Left renal pelvis (tissue), 4 donors: ENCODE measurements around the gene HDAC10. TPM values are rescaled to one million over a fixed set of nuclear protein-coding genes. Genes with fewer than 3 reads are reported as not detected.

Source experiments
- DNase-seq, 4 donors: peaks; one replicate each; pipeline ENCODE4 v3.0.0-alpha.2; 2013; ENCODE audit warnings: low read depth in 4 of 4, low spot score in 3 of 4
- polyA plus RNA-seq, 4 donors: library from polyadenylated mRNA; unstranded; fragments of 120-200 nt; gene quantifications; one replicate each; pipeline ENCODE4 v1.2.1, GENCODE V29; 2013; ENCODE audit not compliant: insufficient read length in 4 of 4

HDAC10 gene
- polyA plus RNA-seq, 4 donors, result 15.9 to 37.2 (median 20.3) TPM

GRCh38 chr22:50244420-50245213 lies 6.4 kb downstream of the HDAC10 start, which contains the start of gene TUBGCP6:
TSS of gene TUBGCP6 (minus strand) at chr22:50245023. CDS start at chr22:50244459, 564 bp downstream.
- peak; percentile 79 to 89 (median 84) for DNase-seq

- no peak for DNase-seq
Measured at GRCh38 chr22:50243685-50244419, 7.2 kb downstream of the HDAC10 start.

- DNase-seq, result no peak
Measured at GRCh38 chr22:50242406-50242949, 8.6 kb downstream of the HDAC10 start.

DNA sequence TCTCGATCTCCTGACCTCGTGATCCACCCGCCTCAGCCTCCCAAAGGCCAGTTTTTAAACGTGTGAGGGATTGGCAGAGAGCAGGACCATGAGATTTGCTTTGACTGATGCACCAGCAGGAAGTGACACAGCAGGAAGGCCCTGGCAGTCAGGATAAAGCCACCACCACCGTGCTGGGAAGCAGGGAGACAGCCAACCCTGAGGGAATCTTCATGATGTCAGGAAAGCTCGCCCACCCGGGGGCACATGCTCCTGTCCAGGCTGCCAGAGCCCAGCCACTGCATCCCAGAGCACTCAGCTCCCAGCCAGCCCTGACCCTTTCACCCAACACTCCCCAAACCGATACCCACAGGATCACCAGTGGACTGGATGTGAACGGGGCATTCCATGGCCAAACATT lies 12.3 kb downstream of the HDAC10 start:
- no peak for DNase-seq

DNA sequence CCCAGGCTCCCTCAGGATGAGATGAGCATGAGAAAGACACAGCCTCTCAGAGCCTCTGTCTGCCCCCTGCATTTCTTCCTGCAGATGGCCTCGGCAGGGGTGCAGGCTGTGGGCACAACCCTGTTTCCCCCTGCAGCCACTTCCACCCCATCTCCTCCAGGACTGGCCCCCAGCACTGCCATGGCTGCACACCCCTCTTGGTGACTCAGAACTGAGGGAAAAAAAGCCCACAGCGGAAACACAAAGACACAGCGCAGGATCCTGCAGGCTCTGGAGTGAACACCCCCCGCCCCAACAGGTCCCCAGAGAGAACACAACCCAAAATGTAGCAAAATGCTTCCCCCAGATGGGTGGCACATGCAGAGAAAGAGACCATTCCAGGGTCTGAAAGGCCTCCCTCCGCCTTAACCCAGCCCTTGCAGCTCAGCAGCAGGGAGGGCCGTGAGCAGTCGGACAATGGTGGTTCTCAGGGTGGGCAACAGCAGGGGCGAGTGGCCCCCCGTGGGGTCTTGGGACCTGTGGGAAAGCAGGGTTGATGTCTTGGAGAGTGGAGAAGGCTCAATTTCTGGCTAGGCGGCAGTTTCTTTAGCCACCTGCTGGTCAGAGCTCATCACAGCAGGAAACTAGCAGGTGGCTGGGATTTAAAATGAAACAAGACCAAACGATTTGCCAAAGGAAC lies 14.2 kb downstream of the HDAC10 start:
- DNase-seq, result no peak

DNA sequence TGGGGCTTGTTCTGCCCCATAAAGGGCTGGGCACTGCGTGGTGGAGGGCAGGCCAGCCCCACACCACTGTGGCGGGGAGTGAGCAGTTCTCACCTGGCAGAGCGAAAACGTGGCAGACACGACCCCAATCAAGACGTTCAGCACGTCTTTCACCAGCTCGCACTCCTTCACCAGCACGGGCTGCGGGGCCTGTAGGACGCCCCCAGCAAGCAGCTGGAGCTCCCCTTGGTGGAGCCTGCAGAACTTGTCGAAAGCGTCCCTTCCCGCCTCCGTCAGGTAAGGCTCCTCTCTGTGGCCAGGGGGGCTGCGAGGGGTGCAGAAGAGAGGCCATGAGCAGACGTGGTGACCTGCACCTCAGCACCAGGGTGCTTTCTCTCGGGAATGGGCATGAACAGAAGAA lies 17.8 kb downstream of the HDAC10 start:
- no peak for DNase-seq

DNA sequence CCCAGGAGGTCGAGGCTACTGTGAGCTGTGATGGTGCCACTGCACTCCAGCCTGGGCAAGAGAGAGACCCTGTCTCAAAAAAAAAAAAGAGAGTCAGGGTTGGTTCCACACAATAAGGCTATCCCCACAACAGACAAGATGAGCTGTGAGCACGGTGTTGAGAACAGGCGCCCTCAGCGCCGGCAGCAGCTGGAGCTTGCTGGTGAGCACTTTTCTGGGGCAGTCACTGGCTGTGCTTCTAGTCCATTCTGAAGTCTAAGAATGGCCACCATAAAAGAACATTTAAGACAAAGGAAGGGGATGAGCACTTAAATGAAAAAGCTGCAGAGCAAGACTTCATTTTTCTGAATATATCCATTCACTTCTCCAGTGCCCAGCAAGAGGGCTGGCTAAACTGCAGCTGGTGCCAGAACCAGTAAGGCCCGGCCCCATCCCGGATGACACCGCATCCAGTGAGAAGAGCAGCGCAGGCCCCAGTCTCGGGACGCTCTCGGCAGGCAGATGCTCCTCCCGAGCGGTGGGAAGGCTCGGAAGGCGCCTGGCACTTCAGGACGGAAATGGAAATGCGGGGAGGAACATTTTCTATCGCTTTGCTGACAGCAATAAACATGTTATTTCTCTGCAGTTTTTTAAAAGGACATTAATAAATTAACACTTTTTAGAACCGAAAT lies 18.4 kb downstream of the HDAC10 start:
- no peak for DNase-seq

- DNase-seq, result no peak
Measured at GRCh38 chr22:50229370-50229769, 21.7 kb downstream of the HDAC10 start.

- DNase-seq, result no peak
Measured at GRCh38 chr22:50228366-50228765, 22.7 kb downstream of the HDAC10 start.

- DNase-seq, result no peak
Measured at GRCh38 chr22:50227579-50228215, 23.4 kb downstream of the HDAC10 start.

GRCh38 chr22:50226875-50227165 lies 24.2 kb downstream of the HDAC10 start:
- no peak for DNase-seq

GRCh38 chr22:50226063-50226874 lies 24.8 kb downstream of the HDAC10 start:
- DNase-seq, result no peak

DNA sequence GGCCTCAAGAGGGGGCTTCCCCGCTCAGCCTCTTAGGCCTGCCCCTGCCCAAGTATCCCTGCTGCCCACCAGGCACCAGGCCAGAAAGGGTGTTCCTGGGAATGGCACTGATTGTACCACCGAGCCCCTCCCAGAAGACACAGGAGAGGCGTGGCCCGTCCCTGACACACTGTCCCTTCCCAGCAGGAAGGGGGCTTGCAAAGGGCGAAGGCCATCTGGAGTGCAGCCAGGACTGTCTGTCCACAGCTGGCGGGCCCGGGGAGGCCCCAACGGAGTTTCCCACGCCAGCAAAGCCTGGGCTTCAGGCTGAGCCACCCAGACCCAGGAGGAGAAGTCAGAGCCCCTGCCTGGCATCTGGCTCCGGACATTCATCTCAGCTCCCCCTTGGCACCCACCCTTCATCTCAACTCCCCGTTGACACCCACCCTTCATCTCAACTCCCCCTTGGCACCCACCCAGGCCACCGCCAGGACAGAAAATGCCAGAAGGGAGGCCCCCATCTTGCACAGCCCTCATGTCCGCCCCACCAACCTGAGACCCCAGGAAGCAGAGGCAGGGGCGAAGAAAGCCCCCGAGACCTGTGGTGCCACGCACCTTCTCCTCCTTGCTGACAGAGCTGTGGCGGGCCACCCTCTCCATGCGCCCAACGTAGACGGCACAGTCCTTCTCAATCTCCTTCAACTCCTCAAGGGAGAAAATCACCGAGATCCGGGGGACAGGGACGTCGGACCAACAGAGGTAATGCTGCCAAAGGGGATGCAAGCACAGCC lies 25.7 kb downstream of the HDAC10 start:
- DNase-seq, result no peak

DNA sequence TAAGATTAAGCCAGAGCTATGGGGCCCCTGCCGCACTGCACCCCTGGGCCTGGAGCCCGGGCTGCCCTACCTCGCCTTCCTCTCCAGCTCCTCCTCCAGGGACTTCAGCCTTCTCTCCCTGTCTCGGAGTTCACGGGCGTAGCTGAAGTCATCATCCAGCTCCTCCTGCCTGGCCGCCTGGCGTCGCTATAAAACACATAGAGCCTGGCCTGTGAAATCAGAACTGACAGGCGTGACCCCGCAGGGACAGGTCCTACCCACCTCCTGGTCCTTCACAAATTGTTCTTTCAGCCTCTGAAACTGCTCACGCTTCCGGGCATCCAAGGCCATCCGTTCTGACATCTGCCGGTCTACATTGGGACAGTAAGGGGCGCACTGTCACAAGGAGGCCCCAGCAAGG lies 27.0 kb downstream of the HDAC10 start:
- DNase-seq, result no peak

- DNase-seq, result no peak
Measured at GRCh38 chr22:50222508-50222907, 28.6 kb downstream of the HDAC10 start.

GRCh38 chr22:50221410-50222300 lies 29.4 kb downstream of the HDAC10 start:
- DNase-seq, result no peak

DNA sequence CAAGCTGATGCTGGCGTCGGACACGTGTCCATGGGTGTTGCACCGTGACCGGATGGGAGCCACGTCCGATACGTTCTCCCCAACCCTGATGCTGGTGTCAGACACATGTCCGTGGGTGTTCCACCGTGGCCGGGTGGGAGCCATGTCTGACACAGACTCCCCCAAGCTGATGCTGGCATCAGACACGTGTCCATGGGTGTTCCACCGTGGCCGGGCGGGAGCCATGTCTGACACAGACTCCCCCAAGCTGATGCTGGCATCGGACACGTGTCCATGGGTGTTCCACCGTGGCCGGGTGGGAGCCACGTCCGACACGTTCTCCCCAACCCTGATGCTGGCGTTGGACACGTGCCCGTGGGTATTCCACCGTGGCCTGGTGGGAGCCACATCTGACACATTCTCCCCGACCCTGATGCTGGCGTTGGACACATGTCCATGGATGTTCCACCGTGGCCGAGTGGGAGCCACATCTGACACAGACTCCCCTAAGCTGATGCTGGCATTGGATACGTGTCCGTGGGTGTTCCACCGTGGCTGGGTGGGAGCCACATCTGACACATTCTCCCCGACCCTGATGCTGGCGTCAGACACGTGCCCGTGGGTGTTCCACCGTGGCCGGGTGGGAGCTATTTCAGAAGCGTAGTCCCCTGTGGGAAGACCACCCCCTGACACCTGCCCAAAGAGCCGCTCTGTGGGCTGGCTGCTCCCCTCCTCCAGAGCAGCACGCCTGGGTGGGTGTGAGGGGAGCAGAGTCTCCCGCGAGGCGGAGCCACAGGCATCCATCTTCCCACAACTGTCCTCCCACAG lies 30.3 kb downstream of the HDAC10 start:
- no peak for DNase-seq
